ENCODE data around the gene GNAO1. TPM values are rescaled to one million over a fixed set of nuclear protein-coding genes. Genes with fewer than 3 reads are reported as not detected.

The GNAO1 gene
- total RNA-seq, 2 experiments from 2014 or later = 4.2 to 4.5 TPM

- H3K4me1 Mint-ChIP-seq = peaks cover 4% of the 10 kb centered on the region
- POLR2A ChIA-PET = no interaction called here
These were observed 64.6 kb downstream of the GNAO1 start for GRCh38 chr16:56255904-56256303.

GRCh38 chr16:56257239-56257638 is 66.0 kb downstream of the GNAO1 start:
- DNase-seq = no peak
- H3K36me3 Mint-ChIP-seq (ENCODE audit: low read depth) = no peaks in the 10 kb centered on the region
- peaks cover 17% of the 10 kb centered on the region for H3K4me1 Mint-ChIP-seq
- ChIA-PET POLR2A (no interaction called here), CTCF (no interaction called here)
- no peak overlapping the region for H3K27ac Mint-ChIP-seq
- H3K4me3 Mint-ChIP-seq = no peak overlapping the region
- H3K27me3 Mint-ChIP-seq = peaks cover 23% of the 10 kb centered on the region
- no peaks in the 10 kb centered on the region for H3K9me3 Mint-ChIP-seq

More at GRCh38 chr16:56255904-56256303, 64.6 kb downstream of the GNAO1 start:
- Mint-ChIP-seq H3K4me3 (no peak overlapping the region), H3K27ac (no peak overlapping the region), H3K9me3 (no peaks in the 10 kb centered on the region), H3K27me3 (peaks cover 26% of the 10 kb centered on the region), H3K36me3 (ENCODE audit: low read depth) (no peaks in the 10 kb centered on the region)
- CTCF ChIA-PET = no interaction called here
- no peak for DNase-seq

GRCh38 chr16:56257666-56258342 is 66.5 kb downstream of the GNAO1 start:
- CTCF ChIA-PET = no interaction called here
- H3K4me3 Mint-ChIP-seq = no peak overlapping the region
- no peaks in the 10 kb centered on the region for H3K36me3 Mint-ChIP-seq (ENCODE audit: low read depth)
- H3K9me3 Mint-ChIP-seq = no peaks in the 10 kb centered on the region
- H3K27me3 Mint-ChIP-seq = peaks cover 23% of the 10 kb centered on the region
- POLR2A ChIA-PET = no interaction called here
- H3K4me1 Mint-ChIP-seq = peaks cover 23% of the 10 kb centered on the region
- no peak for DNase-seq
- H3K27ac Mint-ChIP-seq = no peak overlapping the region

DNA sequence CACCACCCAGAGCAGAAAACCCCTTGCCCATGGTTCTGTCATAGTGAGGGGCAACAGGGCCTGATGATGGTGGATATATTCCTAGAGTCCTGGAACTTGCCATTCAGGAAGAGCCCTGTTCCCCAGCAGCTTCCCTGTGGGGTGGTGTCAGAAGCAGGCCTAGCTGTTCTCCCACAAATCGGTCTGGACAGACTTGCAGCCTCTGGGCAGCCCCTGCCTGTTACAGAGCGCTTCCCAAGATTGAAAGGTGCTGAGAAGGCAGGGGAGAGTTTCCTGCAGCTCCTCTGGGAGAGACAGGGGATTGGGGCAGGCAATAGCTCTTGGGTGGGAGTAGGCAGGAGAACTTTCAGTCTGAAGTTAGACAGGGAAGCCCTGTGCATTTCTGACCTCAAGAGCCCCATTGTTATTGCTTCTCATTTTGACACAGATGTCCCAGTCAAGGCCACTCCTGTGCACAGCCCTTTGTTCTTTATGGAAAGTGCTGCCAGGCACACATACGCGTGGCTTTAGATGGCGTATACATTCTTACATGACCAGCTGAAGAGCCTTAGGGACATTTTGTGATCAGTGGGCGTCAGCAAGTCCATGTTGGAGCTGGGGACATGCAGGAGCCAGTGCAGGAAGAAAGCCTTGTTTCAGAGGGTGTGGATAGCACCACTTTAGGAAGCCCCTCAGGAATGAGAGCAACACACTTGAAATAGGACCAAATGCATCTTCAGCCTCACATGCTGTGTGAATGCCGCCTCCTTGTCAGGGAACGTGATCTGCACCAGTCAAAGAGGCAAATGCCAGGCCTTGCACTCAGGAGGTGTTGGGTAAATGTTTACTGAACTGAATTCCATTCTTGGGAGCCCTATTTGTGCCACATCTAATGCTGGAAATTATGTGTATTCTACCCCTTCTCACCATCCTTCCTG is 67.5 kb downstream of the GNAO1 start:
- H3K27me3 Mint-ChIP-seq = peaks cover 23% of the 10 kb centered on the region
- H3K27ac Mint-ChIP-seq = no peak overlapping the region
- POLR2A ChIA-PET = no interaction called here
- H3K4me3 Mint-ChIP-seq = no peak overlapping the region
- no peaks in the 10 kb centered on the region for H3K36me3 Mint-ChIP-seq (ENCODE audit: low read depth)
- no peaks in the 10 kb centered on the region for H3K9me3 Mint-ChIP-seq
- peaks cover 32% of the 10 kb centered on the region for H3K4me1 Mint-ChIP-seq
- CTCF ChIA-PET = interaction anchor here (0.6 kb wide), 1 partner anchor 1614 kb away, joined by 4 read pairs; no protein-coding TSS in a partner anchor
- DNase-seq = no peak

DNA sequence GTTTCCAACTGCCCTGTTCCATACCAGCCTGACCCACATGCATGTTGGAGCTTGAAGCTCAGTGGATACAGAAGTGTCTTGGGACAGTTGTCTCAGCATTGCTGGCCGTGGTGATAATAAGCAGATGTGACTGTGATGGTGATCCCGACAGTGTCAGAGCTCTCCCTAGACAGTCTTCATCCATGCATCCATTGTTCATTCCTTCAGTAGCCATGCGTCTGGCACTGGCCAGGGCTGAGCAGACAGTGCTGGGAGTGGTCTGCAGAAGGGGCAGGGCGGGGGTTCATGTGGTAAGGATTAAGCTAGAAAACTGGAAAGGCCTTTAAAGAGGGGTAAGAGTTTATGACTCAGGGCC is 68.1 kb downstream of the GNAO1 start:
- ChIA-PET POLR2A (no interaction called here), CTCF (interaction anchor here (0.6 kb wide), 1 partner anchor 1614 kb away, joined by 4 read pairs; no protein-coding TSS in a partner anchor)
- Mint-ChIP-seq H3K9me3 (no peaks in the 10 kb centered on the region), H3K4me1 (peaks cover 36% of the 10 kb centered on the region), H3K27me3 (peaks cover 22% of the 10 kb centered on the region), H3K4me3 (no peak overlapping the region), H3K27ac (no peak overlapping the region), H3K36me3 (ENCODE audit: low read depth) (no peaks in the 10 kb centered on the region)
- no peak for DNase-seq

DNA sequence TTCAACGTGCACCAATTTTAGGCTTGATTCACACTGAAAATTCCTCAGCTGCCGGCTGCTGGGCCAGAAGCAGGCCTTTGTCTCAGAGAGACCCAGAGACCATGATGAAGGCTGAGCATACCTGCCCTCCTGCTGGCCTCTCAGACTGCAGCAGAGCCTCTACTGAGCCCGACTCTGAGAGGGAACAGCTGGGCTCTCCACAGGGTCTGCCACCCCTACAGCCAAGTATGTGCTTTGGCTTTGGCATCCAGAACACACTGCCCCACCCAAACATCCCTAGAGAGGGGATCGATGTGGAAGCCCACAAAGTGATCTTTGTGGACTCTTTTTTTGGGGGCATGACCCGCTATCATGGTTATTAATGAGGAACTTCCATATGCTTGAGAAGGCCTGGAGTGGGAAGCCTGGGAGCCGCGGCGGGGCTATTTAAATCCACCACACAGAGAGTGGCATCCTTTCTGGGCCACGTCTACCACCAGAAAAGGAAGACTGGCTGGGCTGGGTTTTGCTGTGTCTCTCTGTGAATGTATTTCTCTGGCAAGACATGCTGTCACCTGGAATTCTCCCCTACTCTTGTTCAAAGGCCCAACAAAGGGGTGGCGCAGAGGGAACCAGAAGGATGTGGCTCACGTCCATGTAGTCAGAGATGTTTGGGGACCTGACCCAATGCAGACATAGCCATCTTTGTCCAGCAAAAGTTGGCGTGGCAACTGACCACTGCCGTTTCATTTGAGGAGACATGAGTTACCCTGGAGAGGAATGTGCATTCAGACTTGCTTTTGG is 69.3 kb downstream of the GNAO1 start:
- no peaks in the 10 kb centered on the region for H3K36me3 Mint-ChIP-seq (ENCODE audit: low read depth)
- POLR2A ChIA-PET = no interaction called here
- peaks cover 11% of the 10 kb centered on the region for H3K27me3 Mint-ChIP-seq
- no peaks in the 10 kb centered on the region for H3K9me3 Mint-ChIP-seq
- no peak overlapping the region for H3K27ac Mint-ChIP-seq
- DNase-seq = no peak
- no peak overlapping the region for H3K4me3 Mint-ChIP-seq
- CTCF ChIA-PET = no interaction called here
- H3K4me1 Mint-ChIP-seq = peaks cover 38% of the 10 kb centered on the region

DNA sequence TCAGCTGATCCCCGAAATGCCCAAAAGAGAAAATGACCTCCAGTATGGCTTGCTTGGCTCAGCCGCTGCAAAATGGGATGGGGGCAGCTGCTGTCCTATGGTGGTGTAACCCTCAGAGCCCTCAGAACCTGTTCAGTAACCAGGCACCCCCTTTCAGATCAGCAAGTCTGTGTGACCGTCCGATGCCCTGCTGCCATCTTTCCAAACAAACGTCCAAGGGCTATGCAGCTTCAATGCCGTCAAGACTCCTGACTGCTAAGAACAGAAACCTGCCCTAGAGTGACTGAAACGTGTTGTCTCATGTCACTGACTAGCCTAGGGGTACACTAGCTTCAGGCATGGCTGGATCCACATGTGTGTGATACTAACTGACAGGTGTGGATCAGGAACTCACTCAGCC is 70.4 kb downstream of the GNAO1 start:
- Mint-ChIP-seq H3K9me3 (no peaks in the 10 kb centered on the region), H3K4me3 (peak overlapping the region; percentile 9), H3K27ac (peak overlapping the region; percentile 83), H3K4me1 (peaks cover 38% of the 10 kb centered on the region), H3K27me3 (peaks cover 5% of the 10 kb centered on the region), H3K36me3 (ENCODE audit: low read depth) (no peaks in the 10 kb centered on the region)
- CTCF ChIA-PET = no interaction called here
- POLR2A ChIA-PET = no interaction called here
- DNase-seq = no peak

DNA sequence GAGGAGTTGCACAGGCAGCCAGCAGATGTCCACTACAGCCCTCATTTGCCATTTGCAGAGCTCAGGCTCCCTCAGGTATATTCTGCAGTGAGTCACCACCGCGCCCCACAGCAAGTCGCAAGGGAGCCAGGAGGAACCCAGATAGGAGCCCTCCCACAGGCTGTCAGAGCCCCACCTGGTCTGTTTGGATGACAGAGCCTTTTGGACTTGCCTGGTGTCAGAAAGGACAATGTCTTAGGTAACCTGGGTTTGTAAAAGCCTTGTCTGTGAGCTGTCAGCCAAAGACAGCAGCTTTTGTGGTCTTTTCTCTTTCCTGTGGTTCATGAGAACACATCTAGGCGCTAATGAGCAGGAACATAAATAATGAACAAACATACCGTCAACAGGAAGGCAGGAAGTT is 70.9 kb downstream of the GNAO1 start:
- H3K4me3 Mint-ChIP-seq = peak overlapping the region; percentile 24
- no peaks in the 10 kb centered on the region for H3K9me3 Mint-ChIP-seq
- POLR2A ChIA-PET = no interaction called here
- peak; percentile 56 for DNase-seq
- CTCF ChIA-PET = interaction anchor here (0.9 to 1.2 kb wide), 2 partner anchors 12 to 56 kb away, joined by 4 to 5 read pairs; no protein-coding TSS in a partner anchor
- H3K36me3 Mint-ChIP-seq (ENCODE audit: low read depth) = no peaks in the 10 kb centered on the region
- peak overlapping the region; percentile 83 for H3K27ac Mint-ChIP-seq
- no peaks in the 10 kb centered on the region for H3K27me3 Mint-ChIP-seq
- H3K4me1 Mint-ChIP-seq = peaks cover 38% of the 10 kb centered on the region

DNA sequence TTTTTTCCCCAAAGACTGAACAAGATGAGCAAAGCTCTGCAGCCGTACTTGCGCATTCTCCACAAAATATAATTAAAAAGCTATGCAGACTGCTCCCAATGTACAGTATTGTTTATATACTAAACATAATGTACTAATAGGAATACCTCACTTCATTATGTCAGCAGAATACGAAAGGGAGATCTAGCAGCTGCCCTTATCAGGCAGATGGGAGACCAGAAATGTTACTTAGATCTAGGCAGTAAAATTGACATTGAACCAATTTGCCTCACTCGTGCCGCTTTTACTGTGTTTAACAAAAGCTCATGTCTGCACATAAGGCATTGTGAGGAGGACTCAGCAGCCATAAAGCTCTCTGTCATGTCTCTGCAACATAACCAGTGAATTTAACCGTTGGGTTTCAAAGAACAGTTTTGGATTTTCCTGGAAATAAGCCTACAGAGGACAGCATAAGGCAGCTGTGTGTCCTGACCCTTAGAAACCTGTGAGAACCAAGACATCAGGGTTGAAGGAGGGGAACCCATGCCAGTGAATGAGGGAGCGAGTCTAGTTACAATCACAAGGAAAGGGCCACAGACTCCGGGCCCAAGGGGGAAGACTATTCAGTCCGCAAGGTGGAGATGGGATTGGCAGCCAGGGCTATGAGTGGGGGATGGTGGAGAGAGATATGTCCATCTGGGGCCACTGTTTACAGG is 71.4 kb downstream of the GNAO1 start:
- Mint-ChIP-seq H3K9me3 (no peaks in the 10 kb centered on the region), H3K27ac (peak overlapping the region; percentile 83), H3K36me3 (ENCODE audit: low read depth) (no peaks in the 10 kb centered on the region), H3K4me1 (peaks cover 38% of the 10 kb centered on the region), H3K27me3 (no peaks in the 10 kb centered on the region), H3K4me3 (peak overlapping the region; percentile 24)
- ChIA-PET CTCF (interaction anchor here (0.9 to 1.2 kb wide), 3 partner anchors 11 to 56 kb away, joined by 3 to 5 read pairs (median 4); no protein-coding TSS in a partner anchor), POLR2A (no interaction called here)
- no peak for DNase-seq

- DNase-seq = no peak
- H3K27ac Mint-ChIP-seq = peak overlapping the region; percentile 21
- H3K4me3 Mint-ChIP-seq = no peak overlapping the region
- H3K27me3 Mint-ChIP-seq = no peaks in the 10 kb centered on the region
- peaks cover 38% of the 10 kb centered on the region for H3K4me1 Mint-ChIP-seq
- ChIA-PET POLR2A (interaction anchor here (0.6 kb wide), 1 partner anchor 13 kb away, joined by 3 read pairs; no protein-coding TSS in a partner anchor), CTCF (interaction anchor here (1.2 kb wide), 3 partner anchors 17 to 54 kb away, joined by 3 to 4 read pairs (median 4); no protein-coding TSS in a partner anchor)
- no peaks in the 10 kb centered on the region for H3K36me3 Mint-ChIP-seq (ENCODE audit: low read depth)
- no peaks in the 10 kb centered on the region for H3K9me3 Mint-ChIP-seq
These were observed 72.7 kb downstream of the GNAO1 start for GRCh38 chr16:56263711-56264608.

GRCh38 chr16:56264609-56264972 is 73.3 kb downstream of the GNAO1 start:
- Mint-ChIP-seq H3K9me3 (no peaks in the 10 kb centered on the region), H3K27me3 (peaks cover 2% of the 10 kb centered on the region), H3K27ac (no peak overlapping the region), H3K4me1 (peaks cover 38% of the 10 kb centered on the region), H3K36me3 (ENCODE audit: low read depth) (no peaks in the 10 kb centered on the region), H3K4me3 (no peak overlapping the region)
- POLR2A ChIA-PET = interaction anchor here (0.6 kb wide), 1 partner anchor 13 kb away, joined by 3 read pairs; no protein-coding TSS in a partner anchor
- CTCF ChIA-PET = interaction anchor here (1.2 kb wide), 2 partner anchors 17 to 54 kb away, joined by 4 read pairs; no protein-coding TSS in a partner anchor
- DNase-seq = no peak
